GM20000 (cell line): ENCODE measurements around the gene MEIS3.

Source experiments
- DNase-seq: peaks from one replicate; pipeline ENCODE4 v3.0.0; 2012; ENCODE audit warnings: low spot score
- CTCF ChIP-seq: IDR thresholded peaks from 2 replicates; pipeline ENCODE4 v1.5.1; 2012; ENCODE audit warnings: mild to moderate bottlenecking, control low read depth; ENCODE audit errors: extremely low read depth, missing control alignments

MEIS3 gene

GRCh38 chr19:47378246-47378645 lies 41.1 kb downstream of the MEIS3 start:
- no peak for TF ChIP-seq CTCF
- no peak for DNase-seq

GRCh38 chr19:47377801-47378200 lies 41.5 kb downstream of the MEIS3 start:
- DNase-seq = no peak
- TF ChIP-seq CTCF = no peak

GRCh38 chr19:47377208-47377701 lies 42.1 kb downstream of the MEIS3 start:
- no peak for DNase-seq
- no peak for TF ChIP-seq CTCF

- no peak for DNase-seq
- no peak for TF ChIP-seq CTCF
These were observed 42.7 kb downstream of the MEIS3 start for GRCh38 chr19:47376589-47377144.

GRCh38 chr19:47375694-47376588 lies 43.4 kb downstream of the MEIS3 start:
- DNase-seq = no peak
- TF ChIP-seq CTCF = no peak

- TF ChIP-seq CTCF = no peak
- DNase-seq = no peak
These were observed 44.2 kb downstream of the MEIS3 start for GRCh38 chr19:47374876-47375693.
